GM19328 (cell line): ENCODE measurements around the gene PCDHGA10.
"Not testable (repeated sequence)": the region's sequence is repeated elsewhere in the genome, so short reads cannot be mapped to it uniquely, and the experiment has no call there.

ENCODE experiments used
- ATAC-seq: cut with Tn5 transposase; IDR thresholded peaks from one replicate; pipeline ENCODE4 v1.9.1; 2021; ENCODE audit warnings: mild to moderate bottlenecking, moderate library complexity; ENCODE audit not compliant: unreplicated experiment

The PCDHGA10 gene

GRCh38 chr5:141392429-141393198 is 20.2 kb upstream of the PCDHGA10 start, which contains the start of gene PCDHGA8:
TSS of gene PCDHGA8 (plus strand) at chr5:141392633. CDS start at chr5:141392814, 181 bp downstream.
- ATAC-seq = no peak

- ATAC-seq = no peak
These were observed 19.5 kb upstream of the PCDHGA10 start for GRCh38 chr5:141393267-141393666.

- not testable (repeated sequence) for ATAC-seq
These were observed 18.2 kb upstream of the PCDHGA10 start for GRCh38 chr5:141394401-141395187.

GRCh38 chr5:141397756-141398551 is 14.8 kb upstream of the PCDHGA10 start, which contains the start of gene PCDHGB5:
TSS of gene PCDHGB5 (plus strand) at chr5:141397947. CDS start at chr5:141398128, 181 bp downstream.
- ATAC-seq = peak; percentile 93

- ATAC-seq = no peak
These were observed 14.2 kb upstream of the PCDHGA10 start for GRCh38 chr5:141398608-141399007.

GRCh38 chr5:141399555-141400258 is 13.1 kb upstream of the PCDHGA10 start:
- no peak for ATAC-seq

- ATAC-seq = no peak
These were observed 10.1 kb upstream of the PCDHGA10 start, which contains the start of gene PCDHGA9 for GRCh38 chr5:141402553-141403243. TSS of gene PCDHGA9 (plus strand) at chr5:141402778. CDS start at chr5:141402953, 175 bp downstream.

GRCh38 chr5:141403387-141403786 is 9.4 kb upstream of the PCDHGA10 start:
- ATAC-seq = no peak

- peak; percentile 76 for ATAC-seq
These were observed 4.8 kb upstream of the PCDHGA10 start, which contains the start of gene PCDHGB6 for GRCh38 chr5:141407790-141408505. TSS of gene PCDHGB6 (plus strand) at chr5:141408021. CDS start at chr5:141408203, 182 bp downstream.

- ATAC-seq = no peak
These were observed 3.0 kb upstream of the PCDHGA10 start for GRCh38 chr5:141409598-141410306.

GRCh38 chr5:141411575-141411974 is 1.2 kb upstream of the PCDHGA10 start:
- no peak for ATAC-seq

- ATAC-seq = no peak
These were observed 818 bp downstream of the PCDHGA10 start for GRCh38 chr5:141413540-141414069.

- not testable (repeated sequence) for ATAC-seq
These were observed 1.9 kb downstream of the PCDHGA10 start for GRCh38 chr5:141414548-141415274.

GRCh38 chr5:141415275-141415618 is 2.5 kb downstream of the PCDHGA10 start:
- not testable (repeated sequence) for ATAC-seq

GRCh38 chr5:141417494-141418172 is 4.8 kb downstream of the PCDHGA10 start, which contains the start of gene PCDHGB7:
TSS of gene PCDHGB7 (plus strand) at chr5:141417677. CDS start at chr5:141417860, 183 bp downstream.
- ATAC-seq = peak; percentile 61

- ATAC-seq = no peak
These were observed 6.5 kb downstream of the PCDHGA10 start for GRCh38 chr5:141419074-141419880.
